H1 (cell line): ENCODE measurements around the gene FOXL2. TPM values are rescaled to one million over a fixed set of nuclear protein-coding genes. Genes with fewer than 3 reads are reported as not detected.

Experiments
- ASH2L ChIP-seq: fragments of 200-600, 300-600 bp; sonication (generic); IDR thresholded peaks from one replicate; pipeline ENCODE4 v1.7.1; 2017; ENCODE audit warnings: low read length
- CHD2 ChIP-seq: IDR thresholded peaks from 2 replicates; pipeline ENCODE4 v1.6.1; 2012; ENCODE audit warnings: low read length, improper control_type of control experiment
- EP300 ChIP-seq, 2 experiments: IDR thresholded peaks; 1 replicate in 1 of 2; 2 replicates in 1 of 2; pipeline ENCODE4 v1.6.1; 2011 to 2012; ENCODE audit warnings: low read depth in 2 of 2, low read length in 2 of 2, mild to moderate bottlenecking in 2 of 2, borderline replicate concordance in 1 of 2, inconsistent platforms in 1 of 2, moderate library complexity in 1 of 2
- FOSL1 ChIP-seq: IDR thresholded peaks from 2 replicates; pipeline ENCODE4 v1.6.1; 2011; ENCODE audit warnings: mild to moderate bottlenecking, low read depth, low read length, moderate library complexity; ENCODE audit not compliant: insufficient read depth
- GTF2F1 ChIP-seq: IDR thresholded peaks from 2 replicates; pipeline ENCODE4 v1.6.1; 2012; ENCODE audit warnings: low read depth, low read length, improper control_type of control experiment, borderline replicate concordance
- RNF2 ChIP-seq: fragments of 200-900, 300-1000 bp; sonication (generic); IDR thresholded peaks from 2 replicates; pipeline ENCODE4 v1.7.1; 2016; ENCODE audit warnings: borderline replicate concordance, low read depth, mild to moderate bottlenecking, antibody characterized with exemption, low read length; ENCODE audit not compliant: poor library complexity, severe bottlenecking; ENCODE audit errors: missing control alignments
- SUZ12 ChIP-seq: fragments of 200-600 bp; sonication (generic); IDR thresholded peaks from 2 replicates; pipeline ENCODE4 v1.6.1; 2012; ENCODE audit warnings: mild to moderate bottlenecking, inconsistent platforms, low read length, moderate library complexity, mixed read lengths
- TBP ChIP-seq: IDR thresholded peaks from 2 replicates; pipeline ENCODE4 v1.6.1; 2011; ENCODE audit warnings: low read depth, low read length, improper control_type of control experiment
- ZNF274 ChIP-seq: IDR thresholded peaks from 2 replicates; pipeline ENCODE4 v1.7.0; 2012; ENCODE audit warnings: low read length, borderline replicate concordance; ENCODE audit errors: extremely low read depth
- polyA plus RNA-seq, 7 experiments: library from polyadenylated mRNA; depleted of rRNA in 3 of 7; stranded (reverse) in 5 of 7; unstranded in 2 of 7; fragments of >200 nt in 5 of 7; fragments of 200-250 nt in 2 of 7; gene quantifications; 1 replicate in 5 of 7; 2 replicates in 1 of 7; 4 replicates in 1 of 7; pipeline versions ENCODE4 v1.2.1 to v1.2.3, GENCODE V29; 2011 to 2013; ENCODE audit warnings: missing spikeins in 2 of 7, mixed read lengths in 2 of 7
- total RNA-seq: library from RNA; stranded (reverse); fragmentation: NEBNext Ultra II Directional; extraction: Animal tissue kit (Norgen Biotek cat#: 25700); gene quantifications from 2 replicates; pipeline ENCODE4 v1.2.1, GENCODE V29; 2021
- TF ChIP-seq, protein P1 (sequence below): fragments of 300-600 bp; sonication (generic); IDR thresholded peaks from 2 replicates; pipeline ENCODE4 v1.7.1; 2012; ENCODE audit warnings: low read length, moderate library complexity, mild to moderate bottlenecking, inconsistent platforms; ENCODE audit not compliant: insufficient replicate concordance

Gene FOXL2
- total and polyA plus RNA-seq, 2 of the 8 experiments (the other 6 are each of a cell fraction or from before 2014, with no cell fraction given), result 0.59 to 2.4 TPM

DNA sequence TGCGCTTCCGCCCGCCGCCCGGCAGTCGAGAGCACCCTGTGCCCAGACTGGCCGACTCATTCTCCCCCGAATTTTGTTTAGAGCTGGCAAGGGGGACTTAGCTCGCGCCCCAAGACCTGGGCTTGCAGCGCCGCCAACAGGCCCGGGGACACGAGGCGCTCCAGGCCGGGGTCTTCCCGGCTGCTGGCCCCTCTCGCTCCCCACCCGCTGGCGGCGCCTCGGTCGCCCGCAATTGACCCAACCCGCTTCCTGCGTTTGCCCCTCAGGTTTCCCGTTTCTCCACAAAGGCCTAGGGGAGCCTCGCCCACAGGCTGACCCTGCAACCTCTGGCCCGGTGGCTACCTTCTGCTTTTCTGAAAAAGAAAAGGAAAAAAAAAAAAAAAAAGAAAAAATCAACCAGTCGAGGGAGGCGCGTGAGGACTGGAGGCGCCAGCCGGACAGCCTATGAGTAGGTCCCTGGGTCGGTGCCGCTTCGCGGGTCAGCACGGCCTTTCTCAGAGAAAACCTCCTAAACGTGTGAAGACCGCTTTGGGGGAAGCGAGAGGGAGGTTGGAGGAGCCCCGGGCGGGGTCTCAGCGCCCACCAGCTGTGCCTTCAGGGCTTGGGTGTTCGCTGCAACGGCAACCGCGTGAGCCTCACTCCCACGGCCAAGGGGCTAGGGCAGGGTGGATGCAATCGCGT is 7.2 kb downstream of the FOXL2 start (continued):
- TF ChIP-seq, protein P1, sequence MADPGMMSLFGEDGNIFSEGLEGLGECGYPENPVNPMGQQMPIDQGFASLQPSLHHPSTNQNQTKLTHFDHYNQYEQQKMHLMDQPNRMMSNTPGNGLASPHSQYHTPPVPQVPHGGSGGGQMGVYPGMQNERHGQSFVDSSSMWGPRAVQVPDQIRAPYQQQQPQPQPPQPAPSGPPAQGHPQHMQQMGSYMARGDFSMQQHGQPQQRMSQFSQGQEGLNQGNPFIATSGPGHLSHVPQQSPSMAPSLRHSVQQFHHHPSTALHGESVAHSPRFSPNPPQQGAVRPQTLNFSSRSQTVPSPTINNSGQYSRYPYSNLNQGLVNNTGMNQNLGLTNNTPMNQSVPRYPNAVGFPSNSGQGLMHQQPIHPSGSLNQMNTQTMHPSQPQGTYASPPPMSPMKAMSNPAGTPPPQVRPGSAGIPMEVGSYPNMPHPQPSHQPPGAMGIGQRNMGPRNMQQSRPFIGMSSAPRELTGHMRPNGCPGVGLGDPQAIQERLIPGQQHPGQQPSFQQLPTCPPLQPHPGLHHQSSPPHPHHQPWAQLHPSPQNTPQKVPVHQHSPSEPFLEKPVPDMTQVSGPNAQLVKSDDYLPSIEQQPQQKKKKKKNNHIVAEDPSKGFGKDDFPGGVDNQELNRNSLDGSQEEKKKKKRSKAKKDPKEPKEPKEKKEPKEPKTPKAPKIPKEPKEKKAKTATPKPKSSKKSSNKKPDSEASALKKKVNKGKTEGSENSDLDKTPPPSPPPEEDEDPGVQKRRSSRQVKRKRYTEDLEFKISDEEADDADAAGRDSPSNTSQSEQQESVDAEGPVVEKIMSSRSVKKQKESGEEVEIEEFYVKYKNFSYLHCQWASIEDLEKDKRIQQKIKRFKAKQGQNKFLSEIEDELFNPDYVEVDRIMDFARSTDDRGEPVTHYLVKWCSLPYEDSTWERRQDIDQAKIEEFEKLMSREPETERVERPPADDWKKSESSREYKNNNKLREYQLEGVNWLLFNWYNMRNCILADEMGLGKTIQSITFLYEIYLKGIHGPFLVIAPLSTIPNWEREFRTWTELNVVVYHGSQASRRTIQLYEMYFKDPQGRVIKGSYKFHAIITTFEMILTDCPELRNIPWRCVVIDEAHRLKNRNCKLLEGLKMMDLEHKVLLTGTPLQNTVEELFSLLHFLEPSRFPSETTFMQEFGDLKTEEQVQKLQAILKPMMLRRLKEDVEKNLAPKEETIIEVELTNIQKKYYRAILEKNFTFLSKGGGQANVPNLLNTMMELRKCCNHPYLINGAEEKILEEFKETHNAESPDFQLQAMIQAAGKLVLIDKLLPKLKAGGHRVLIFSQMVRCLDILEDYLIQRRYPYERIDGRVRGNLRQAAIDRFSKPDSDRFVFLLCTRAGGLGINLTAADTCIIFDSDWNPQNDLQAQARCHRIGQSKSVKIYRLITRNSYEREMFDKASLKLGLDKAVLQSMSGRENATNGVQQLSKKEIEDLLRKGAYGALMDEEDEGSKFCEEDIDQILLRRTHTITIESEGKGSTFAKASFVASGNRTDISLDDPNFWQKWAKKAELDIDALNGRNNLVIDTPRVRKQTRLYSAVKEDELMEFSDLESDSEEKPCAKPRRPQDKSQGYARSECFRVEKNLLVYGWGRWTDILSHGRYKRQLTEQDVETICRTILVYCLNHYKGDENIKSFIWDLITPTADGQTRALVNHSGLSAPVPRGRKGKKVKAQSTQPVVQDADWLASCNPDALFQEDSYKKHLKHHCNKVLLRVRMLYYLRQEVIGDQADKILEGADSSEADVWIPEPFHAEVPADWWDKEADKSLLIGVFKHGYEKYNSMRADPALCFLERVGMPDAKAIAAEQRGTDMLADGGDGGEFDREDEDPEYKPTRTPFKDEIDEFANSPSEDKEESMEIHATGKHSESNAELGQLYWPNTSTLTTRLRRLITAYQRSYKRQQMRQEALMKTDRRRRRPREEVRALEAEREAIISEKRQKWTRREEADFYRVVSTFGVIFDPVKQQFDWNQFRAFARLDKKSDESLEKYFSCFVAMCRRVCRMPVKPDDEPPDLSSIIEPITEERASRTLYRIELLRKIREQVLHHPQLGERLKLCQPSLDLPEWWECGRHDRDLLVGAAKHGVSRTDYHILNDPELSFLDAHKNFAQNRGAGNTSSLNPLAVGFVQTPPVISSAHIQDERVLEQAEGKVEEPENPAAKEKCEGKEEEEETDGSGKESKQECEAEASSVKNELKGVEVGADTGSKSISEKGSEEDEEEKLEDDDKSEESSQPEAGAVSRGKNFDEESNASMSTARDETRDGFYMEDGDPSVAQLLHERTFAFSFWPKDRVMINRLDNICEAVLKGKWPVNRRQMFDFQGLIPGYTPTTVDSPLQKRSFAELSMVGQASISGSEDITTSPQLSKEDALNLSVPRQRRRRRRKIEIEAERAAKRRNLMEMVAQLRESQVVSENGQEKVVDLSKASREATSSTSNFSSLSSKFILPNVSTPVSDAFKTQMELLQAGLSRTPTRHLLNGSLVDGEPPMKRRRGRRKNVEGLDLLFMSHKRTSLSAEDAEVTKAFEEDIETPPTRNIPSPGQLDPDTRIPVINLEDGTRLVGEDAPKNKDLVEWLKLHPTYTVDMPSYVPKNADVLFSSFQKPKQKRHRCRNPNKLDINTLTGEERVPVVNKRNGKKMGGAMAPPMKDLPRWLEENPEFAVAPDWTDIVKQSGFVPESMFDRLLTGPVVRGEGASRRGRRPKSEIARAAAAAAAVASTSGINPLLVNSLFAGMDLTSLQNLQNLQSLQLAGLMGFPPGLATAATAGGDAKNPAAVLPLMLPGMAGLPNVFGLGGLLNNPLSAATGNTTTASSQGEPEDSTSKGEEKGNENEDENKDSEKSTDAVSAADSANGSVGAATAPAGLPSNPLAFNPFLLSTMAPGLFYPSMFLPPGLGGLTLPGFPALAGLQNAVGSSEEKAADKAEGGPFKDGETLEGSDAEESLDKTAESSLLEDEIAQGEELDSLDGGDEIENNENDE, result no peak
- TF ChIP-seq GTF2F1, result no peak
- TF ChIP-seq ZNF274, result no peak
- TF ChIP-seq SUZ12, result peak; percentile 74
- TF ChIP-seq RNF2, result peak; percentile 85
- no peak for TF ChIP-seq TBP
- TF ChIP-seq CHD2, result no peak
- TF ChIP-seq EP300 (IDR thresholded peaks at IDR 0.05; ENCODE audit: borderline replicate concordance in 1 of 2, low read depth in 2 of 2, low read length in 2 of 2), result no peak
- no peak for TF ChIP-seq FOSL1
- peak; percentile 34 for TF ChIP-seq ASH2L
